ENCODE data around the gene MRPS6.

Gene MRPS6

GRCh38 chr21:34141373-34141772, 68.0 kb downstream of the MRPS6 start:
- Mint-ChIP-seq H3K27me3 (no peaks in the 10 kb centered on the region), H3K4me3 (no peak overlapping the region), H3K27ac (no peak overlapping the region), H3K36me3 (ENCODE audit: low read depth) (peaks cover 90% of the 10 kb centered on the region), H3K4me1 (ENCODE audit: low read depth) (peaks cover 39% of the 10 kb centered on the region), H3K9me3 (peaks cover 27% of the 10 kb centered on the region)
- intact Hi-C loops (cut with micrococcal nuclease), result no loop called here

- Mint-ChIP-seq H3K27me3 (no peaks in the 10 kb centered on the region), H3K36me3 (ENCODE audit: low read depth) (peaks cover 87% of the 10 kb centered on the region), H3K27ac (no peak overlapping the region), H3K4me1 (ENCODE audit: low read depth) (peaks cover 45% of the 10 kb centered on the region), H3K4me3 (no peak overlapping the region), H3K9me3 (peaks cover 27% of the 10 kb centered on the region)
- intact Hi-C loops (cut with micrococcal nuclease), result no loop called here
These were observed 70.4 kb downstream of the MRPS6 start for GRCh38 chr21:34143685-34144182.

- Mint-ChIP-seq H3K36me3 (ENCODE audit: low read depth) (peaks cover 87% of the 10 kb centered on the region), H3K4me1 (ENCODE audit: low read depth) (peaks cover 45% of the 10 kb centered on the region)
- intact Hi-C loops (cut with micrococcal nuclease), result no loop called here
These were observed 70.8 kb downstream of the MRPS6 start for GRCh38 chr21:34144224-34144623.

GRCh38 chr21:34147792-34148418, 74.5 kb downstream of the MRPS6 start:
- Mint-ChIP-seq H3K4me1 (ENCODE audit: low read depth) (peaks cover 36% of the 10 kb centered on the region), H3K9me3 (peaks cover 36% of the 10 kb centered on the region), H3K27me3 (no peaks in the 10 kb centered on the region), H3K27ac (no peak overlapping the region), H3K4me3 (no peak overlapping the region), H3K36me3 (ENCODE audit: low read depth) (peaks cover 72% of the 10 kb centered on the region)
- intact Hi-C loops (cut with micrococcal nuclease), result no loop called here

More at GRCh38 chr21:34144224-34144623, 70.8 kb downstream of the MRPS6 start:
- no peaks in the 10 kb centered on the region for H3K27me3 Mint-ChIP-seq
- no peak overlapping the region for H3K27ac Mint-ChIP-seq
- peaks cover 27% of the 10 kb centered on the region for H3K9me3 Mint-ChIP-seq
- no peak overlapping the region for H3K4me3 Mint-ChIP-seq

- Mint-ChIP-seq H3K27me3 (no peaks in the 10 kb centered on the region), H3K4me3 (no peak overlapping the region), H3K36me3 (ENCODE audit: low read depth) (peaks cover 67% of the 10 kb centered on the region), H3K9me3 (peaks cover 31% of the 10 kb centered on the region), H3K4me1 (ENCODE audit: low read depth) (peaks cover 30% of the 10 kb centered on the region), H3K27ac (no peak overlapping the region)
- intact Hi-C loops (cut with micrococcal nuclease), result no loop called here
These were observed 75.0 kb downstream of the MRPS6 start for GRCh38 chr21:34148419-34148804.

GRCh38 chr21:34148826-34149558, 75.6 kb downstream of the MRPS6 start:
- Mint-ChIP-seq H3K9me3 (peaks cover 29% of the 10 kb centered on the region), H3K36me3 (ENCODE audit: low read depth) (peaks cover 61% of the 10 kb centered on the region), H3K4me1 (ENCODE audit: low read depth) (peaks cover 28% of the 10 kb centered on the region), H3K4me3 (no peak overlapping the region), H3K27ac (no peak overlapping the region), H3K27me3 (no peaks in the 10 kb centered on the region)
- intact Hi-C loops (cut with micrococcal nuclease), result no loop called here

- no peak overlapping the region for H3K27ac Mint-ChIP-seq
- no peaks in the 10 kb centered on the region for H3K27me3 Mint-ChIP-seq
- peaks cover 18% of the 10 kb centered on the region for H3K4me1 Mint-ChIP-seq (ENCODE audit: low read depth)
- H3K36me3 Mint-ChIP-seq (ENCODE audit: low read depth), result peaks cover 28% of the 10 kb centered on the region
- no peak overlapping the region for H3K4me3 Mint-ChIP-seq
- intact Hi-C loops (cut with micrococcal nuclease), result no loop called here
- H3K9me3 Mint-ChIP-seq, result peaks cover 16% of the 10 kb centered on the region
These were observed 79.1 kb downstream of the MRPS6 start for GRCh38 chr21:34152500-34152899.

DNA sequence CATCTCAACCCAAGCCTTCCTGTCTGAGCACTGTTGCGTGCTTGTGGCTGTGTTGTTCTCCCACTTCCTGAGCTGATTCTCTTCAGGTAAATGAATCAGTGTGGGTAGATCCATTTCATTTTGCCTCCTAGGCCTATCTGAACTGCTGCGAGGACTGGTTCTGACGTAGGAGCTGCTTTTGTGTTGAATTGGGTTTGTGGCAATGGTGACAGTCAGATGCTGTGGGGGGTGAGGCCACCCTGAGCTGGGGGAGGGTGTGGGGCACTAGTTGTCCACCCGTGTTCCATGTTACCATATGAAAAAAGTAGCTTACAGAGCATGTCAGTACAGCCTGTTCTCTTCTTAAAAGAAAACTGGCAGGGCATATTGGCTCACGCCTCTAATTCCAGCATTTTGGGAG, 81.5 kb downstream of the MRPS6 start:
- Mint-ChIP-seq H3K27me3 (no peaks in the 10 kb centered on the region), H3K36me3 (ENCODE audit: low read depth) (peaks cover 38% of the 10 kb centered on the region), H3K4me3 (no peak overlapping the region), H3K4me1 (ENCODE audit: low read depth) (peaks cover 13% of the 10 kb centered on the region), H3K27ac (no peak overlapping the region), H3K9me3 (peaks cover 33% of the 10 kb centered on the region)
- intact Hi-C loops (cut with micrococcal nuclease), result no loop called here

DNA sequence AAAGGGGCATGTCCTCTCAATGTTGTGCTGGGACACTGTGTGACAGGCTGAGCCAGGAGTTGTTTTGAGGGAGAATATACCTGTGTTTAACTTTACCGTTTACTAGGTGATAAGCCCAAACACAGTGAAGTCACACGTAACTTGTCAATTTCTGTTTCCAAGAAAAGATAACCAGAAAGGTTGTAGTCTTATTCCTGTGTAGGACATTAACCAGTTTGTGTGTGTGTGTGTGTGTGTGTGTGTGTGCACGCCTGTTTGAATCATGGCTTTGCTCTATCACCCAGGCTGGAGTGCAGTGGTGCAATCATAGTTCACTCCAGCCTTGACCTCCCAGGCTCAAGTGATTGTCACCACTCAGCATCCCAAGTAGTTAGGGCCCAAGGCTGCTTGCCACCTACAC, 83.6 kb downstream of the MRPS6 start:
- H3K4me1 Mint-ChIP-seq (ENCODE audit: low read depth), result no peaks in the 10 kb centered on the region
- peaks cover 32% of the 10 kb centered on the region for H3K36me3 Mint-ChIP-seq (ENCODE audit: low read depth)

GRCh38 chr21:34157521-34157920, 84.1 kb downstream of the MRPS6 start:
- H3K27me3 Mint-ChIP-seq, result no peaks in the 10 kb centered on the region
- no peaks in the 10 kb centered on the region for H3K4me1 Mint-ChIP-seq (ENCODE audit: low read depth)
- intact Hi-C loops (cut with micrococcal nuclease), result no loop called here
- H3K27ac Mint-ChIP-seq, result no peak overlapping the region
- peaks cover 40% of the 10 kb centered on the region for H3K9me3 Mint-ChIP-seq
- no peak overlapping the region for H3K4me3 Mint-ChIP-seq
- peaks cover 27% of the 10 kb centered on the region for H3K36me3 Mint-ChIP-seq (ENCODE audit: low read depth)

More for the DNA sequence above, 83.6 kb downstream of the MRPS6 start:
- peaks cover 39% of the 10 kb centered on the region for H3K9me3 Mint-ChIP-seq
- intact Hi-C loops (cut with micrococcal nuclease), result no loop called here
- H3K27me3 Mint-ChIP-seq, result no peaks in the 10 kb centered on the region
- no peak overlapping the region for H3K4me3 Mint-ChIP-seq
- no peak overlapping the region for H3K27ac Mint-ChIP-seq

DNA sequence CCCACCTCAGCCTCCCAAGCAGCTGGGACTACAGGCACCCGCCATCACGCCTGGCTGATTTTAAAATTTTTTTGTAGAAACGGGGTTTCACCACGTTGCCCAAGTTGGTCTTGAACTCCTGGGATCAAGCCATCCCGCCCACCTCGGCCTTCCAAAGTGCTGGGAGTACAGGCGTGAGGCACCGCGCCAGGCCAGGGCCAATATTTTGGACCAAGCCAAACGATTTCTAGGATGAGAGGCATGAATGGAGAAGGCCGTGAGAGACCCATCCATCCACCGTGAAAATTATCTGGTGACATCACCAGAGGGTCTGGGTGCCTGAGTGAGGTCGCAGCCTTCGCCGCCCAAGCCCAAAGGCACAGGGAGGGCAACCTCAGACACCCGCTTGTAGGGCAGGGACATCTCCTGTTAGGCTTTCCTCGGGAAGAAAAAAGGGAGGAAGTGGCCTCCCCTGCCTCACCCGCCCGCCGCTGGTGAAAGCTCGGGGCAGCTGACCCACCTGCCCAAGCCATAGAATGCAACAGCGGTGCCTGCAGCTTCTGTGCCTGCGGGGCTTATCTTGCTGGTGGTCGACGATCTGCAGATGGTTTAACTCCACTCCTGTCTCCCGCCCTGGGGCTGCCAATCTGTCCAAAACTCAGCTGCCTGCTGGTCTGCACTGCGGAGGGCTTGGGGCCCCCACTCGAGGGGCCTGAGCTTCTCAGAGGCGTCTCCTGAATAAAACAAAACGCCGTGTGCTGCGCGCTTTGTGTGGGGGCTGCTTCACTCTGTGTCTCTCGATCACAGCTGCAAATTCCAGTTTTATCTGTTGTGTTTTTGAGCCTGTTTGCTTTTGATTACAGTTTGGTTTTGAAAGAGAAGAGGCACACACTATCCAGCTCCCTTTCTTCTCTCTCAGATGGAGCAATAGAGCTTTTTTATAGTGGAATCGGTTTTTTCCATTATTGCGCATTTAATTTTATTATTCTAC, 85.8 kb downstream of the MRPS6 start:
- H3K4me1 Mint-ChIP-seq (ENCODE audit: low read depth), result no peaks in the 10 kb centered on the region
- no peak overlapping the region for H3K27ac Mint-ChIP-seq

GRCh38 chr21:34166468-34166867, 93.1 kb downstream of the MRPS6 start:
- H3K27me3 Mint-ChIP-seq, result no peaks in the 10 kb centered on the region
- H3K27ac Mint-ChIP-seq, result no peak overlapping the region
- H3K4me1 Mint-ChIP-seq (ENCODE audit: low read depth), result no peaks in the 10 kb centered on the region
- peaks cover 85% of the 10 kb centered on the region for H3K9me3 Mint-ChIP-seq
- peaks cover 56% of the 10 kb centered on the region for H3K36me3 Mint-ChIP-seq (ENCODE audit: low read depth)
- intact Hi-C loops (cut with micrococcal nuclease), result no loop called here
- H3K4me3 Mint-ChIP-seq, result no peak overlapping the region

More for the DNA sequence above, 85.8 kb downstream of the MRPS6 start:
- H3K27me3 Mint-ChIP-seq, result no peaks in the 10 kb centered on the region
- H3K9me3 Mint-ChIP-seq, result peaks cover 39% of the 10 kb centered on the region
- intact Hi-C loops (cut with micrococcal nuclease), result no loop called here
- H3K36me3 Mint-ChIP-seq (ENCODE audit: low read depth), result peaks cover 24% of the 10 kb centered on the region
- H3K4me3 Mint-ChIP-seq, result no peak overlapping the region

GRCh38 chr21:34170886-34171285, 97.5 kb downstream of the MRPS6 start:
- no peak overlapping the region for H3K27ac Mint-ChIP-seq
- peaks cover 39% of the 10 kb centered on the region for H3K36me3 Mint-ChIP-seq (ENCODE audit: low read depth)
- H3K9me3 Mint-ChIP-seq, result peaks cover 97% of the 10 kb centered on the region
- no peak overlapping the region for H3K4me3 Mint-ChIP-seq
- no peaks in the 10 kb centered on the region for H3K4me1 Mint-ChIP-seq (ENCODE audit: low read depth)
- no peaks in the 10 kb centered on the region for H3K27me3 Mint-ChIP-seq
- intact Hi-C loops (cut with micrococcal nuclease), result no loop called here

GRCh38 chr21:34174470-34174869, 101.1 kb downstream of the MRPS6 start:
- H3K4me1 Mint-ChIP-seq (ENCODE audit: low read depth), result no peaks in the 10 kb centered on the region
- no peak overlapping the region for H3K4me3 Mint-ChIP-seq
- peaks cover 5% of the 10 kb centered on the region for H3K36me3 Mint-ChIP-seq (ENCODE audit: low read depth)
- intact Hi-C loops (cut with micrococcal nuclease), result no loop called here
- H3K9me3 Mint-ChIP-seq, result peaks cover 63% of the 10 kb centered on the region
- no peak overlapping the region for H3K27ac Mint-ChIP-seq
- H3K27me3 Mint-ChIP-seq, result peaks cover 4% of the 10 kb centered on the region
